Activated CD4-positive, alpha-beta T cell treated with anti-CD3 and anti-CD28 coated beads, Interleukin-2, amount 50 U/mL, for 24 hours (primary cell): ENCODE data around the gene CHN2.
"Not testable (repeated sequence)": the region's sequence is repeated elsewhere in the genome, so short reads cannot be mapped to it uniquely, and the experiment has no call there.

ENCODE experiments used
- DNase-seq, 2 donors: peaks; one replicate each; pipeline ENCODE4 v3.0.0-alpha.2; 2020; ENCODE audit warnings: low read depth in 1 of 2, low spot score in 1 of 2

The CHN2 gene

DNA sequence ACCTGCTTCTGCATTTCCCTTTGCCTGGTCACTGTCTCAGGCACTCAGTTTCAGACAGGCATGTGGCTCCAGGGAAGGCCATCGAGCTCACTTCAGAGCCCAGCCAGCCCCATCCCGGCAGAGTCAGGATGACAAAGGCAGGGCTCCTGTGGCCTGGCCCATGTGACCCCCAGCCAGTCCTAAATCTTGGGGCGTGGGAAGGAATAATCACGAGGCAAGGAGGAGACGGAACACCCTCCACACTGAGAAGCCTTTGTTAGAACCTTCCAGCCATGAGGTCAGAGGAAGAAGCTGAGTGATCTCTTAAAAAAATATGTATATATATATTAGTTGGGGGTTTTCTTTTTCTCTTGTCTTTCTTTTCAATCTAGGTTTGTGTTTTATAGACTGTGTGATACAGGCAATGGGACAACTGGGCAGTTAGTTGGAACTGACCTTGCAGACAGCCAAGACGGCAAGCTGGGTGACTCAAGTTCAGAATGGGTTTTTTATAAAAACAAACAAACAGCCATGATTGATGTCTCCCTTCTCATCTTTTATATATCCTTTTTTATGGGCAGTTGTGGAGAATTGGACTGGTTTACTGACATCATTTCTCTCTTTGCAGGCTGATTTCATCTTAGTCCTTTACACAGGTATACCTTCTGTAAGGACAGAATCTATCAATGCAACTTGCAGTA is 60.8 kb downstream of the CHN2 start:
- DNase-seq, result no peak

GRCh38 chr7:29255906-29256692 is 61.5 kb downstream of the CHN2 start:
- DNase-seq, result no peak

DNA sequence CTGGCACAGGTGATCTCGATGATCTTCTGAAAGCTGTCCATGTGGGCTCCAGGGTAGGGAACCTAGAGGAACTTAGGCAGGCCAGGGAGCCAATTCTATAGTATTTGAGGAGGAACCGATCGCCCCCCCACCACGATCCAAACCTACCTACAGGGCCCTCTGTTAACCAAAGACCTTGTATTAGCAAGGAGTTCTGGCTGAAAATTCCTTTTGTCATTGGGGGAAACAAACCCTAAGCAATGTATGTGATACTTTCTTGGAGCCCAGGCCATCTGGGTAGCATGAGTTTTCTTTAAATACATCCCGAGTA is 62.1 kb downstream of the CHN2 start:
- DNase-seq, result no peak

GRCh38 chr7:29258951-29259350 is 64.4 kb downstream of the CHN2 start:
- DNase-seq, result no peak

DNA sequence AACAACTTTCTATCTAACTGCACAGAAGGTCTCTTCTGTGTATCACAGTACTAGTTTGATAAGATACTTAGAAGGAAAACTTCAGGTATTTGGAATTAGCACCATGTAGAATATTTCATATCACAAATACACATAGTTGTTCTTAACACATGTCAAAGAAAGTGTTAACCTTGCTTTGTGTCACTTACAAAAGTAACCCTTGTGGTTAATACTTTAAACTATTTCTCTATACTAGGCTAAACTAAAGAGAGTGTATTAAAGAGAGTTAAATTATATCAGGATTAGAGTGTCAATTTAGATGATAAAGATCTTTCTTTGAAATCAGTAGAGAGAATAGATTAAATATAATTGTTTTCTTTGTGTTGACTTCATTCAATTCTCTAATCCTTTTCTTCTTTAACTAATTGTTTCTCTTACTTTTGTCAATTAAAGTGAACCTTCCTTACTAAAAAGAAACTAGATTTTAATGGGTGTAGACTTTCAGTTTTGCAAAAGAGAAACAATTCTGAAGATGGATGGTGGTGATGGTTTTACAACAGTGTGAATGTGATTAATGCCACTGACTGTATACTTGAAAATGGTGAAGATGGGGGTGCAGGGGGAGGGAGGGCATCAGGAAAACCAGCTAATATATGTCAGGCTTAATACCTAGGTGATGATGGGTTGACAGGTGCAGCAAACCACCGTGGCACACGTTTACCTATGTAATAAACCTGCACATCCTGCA is 67.8 kb downstream of the CHN2 start:
- no peak for DNase-seq

DNA sequence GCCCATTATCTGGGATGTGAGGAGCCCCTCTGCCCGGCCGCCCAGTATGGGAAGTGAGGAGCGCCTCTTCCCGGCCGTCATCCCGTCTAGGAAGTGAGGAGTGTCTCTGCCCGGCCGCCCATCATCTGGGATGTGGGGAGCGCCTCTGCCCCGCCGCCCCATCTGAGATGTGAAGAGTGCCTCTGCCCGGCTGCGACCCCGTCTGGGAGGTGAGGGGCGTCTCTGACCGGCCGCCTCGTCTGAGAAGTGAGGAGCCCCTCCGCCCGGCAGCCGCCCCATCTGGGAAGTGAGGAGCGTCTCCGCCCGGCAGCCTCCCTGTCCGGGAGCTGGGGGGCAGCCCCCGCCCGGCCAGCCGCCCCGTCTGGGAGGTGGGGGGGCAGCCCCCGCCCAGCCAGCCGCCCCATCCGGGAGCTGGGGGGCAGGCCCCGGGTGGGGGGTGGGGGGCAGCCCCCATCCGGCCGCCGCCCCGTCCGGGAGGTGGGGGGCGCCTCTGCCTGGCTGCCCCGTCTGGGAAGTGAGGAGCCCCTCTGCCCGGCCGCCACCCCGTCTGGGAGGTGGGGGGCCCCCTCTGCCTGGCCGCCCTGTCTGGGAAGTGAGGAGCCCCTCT is 69.1 kb downstream of the CHN2 start:
- not testable (repeated sequence) for DNase-seq

DNA sequence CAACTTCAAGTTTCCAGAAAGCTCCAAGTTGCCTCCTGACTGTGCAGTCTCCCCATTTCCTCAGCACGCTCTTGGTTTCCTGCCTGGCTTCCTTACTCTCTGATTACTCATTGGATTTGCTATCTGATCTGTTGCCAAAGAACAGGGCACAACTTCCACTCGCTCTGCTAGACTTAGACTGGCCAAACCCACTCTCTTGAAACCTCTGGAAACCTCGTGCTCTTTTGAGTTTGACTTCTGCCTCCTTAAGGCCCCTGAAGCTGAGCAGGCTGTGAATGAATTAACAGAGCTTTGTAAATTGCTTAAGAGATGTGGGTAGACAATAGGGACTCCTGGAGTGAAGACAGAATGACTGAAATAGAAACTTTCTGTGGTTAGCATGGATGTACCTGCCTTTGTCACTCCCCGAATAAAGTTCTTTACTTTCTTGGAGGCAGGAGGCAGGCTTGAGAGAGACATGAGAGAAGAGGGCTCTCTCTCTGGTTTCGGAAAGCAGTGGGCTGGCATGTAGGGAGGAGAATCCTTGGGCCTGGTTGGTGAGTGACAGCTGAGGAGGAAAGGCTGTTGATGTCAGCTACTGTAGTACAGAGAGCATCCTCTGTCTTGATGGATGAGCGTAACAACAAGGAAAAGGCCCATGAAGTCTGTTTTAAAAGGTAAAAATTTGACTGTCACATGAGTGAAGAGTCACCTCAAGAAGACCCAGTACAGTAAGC is 70.8 kb downstream of the CHN2 start:
- no peak for DNase-seq

DNA sequence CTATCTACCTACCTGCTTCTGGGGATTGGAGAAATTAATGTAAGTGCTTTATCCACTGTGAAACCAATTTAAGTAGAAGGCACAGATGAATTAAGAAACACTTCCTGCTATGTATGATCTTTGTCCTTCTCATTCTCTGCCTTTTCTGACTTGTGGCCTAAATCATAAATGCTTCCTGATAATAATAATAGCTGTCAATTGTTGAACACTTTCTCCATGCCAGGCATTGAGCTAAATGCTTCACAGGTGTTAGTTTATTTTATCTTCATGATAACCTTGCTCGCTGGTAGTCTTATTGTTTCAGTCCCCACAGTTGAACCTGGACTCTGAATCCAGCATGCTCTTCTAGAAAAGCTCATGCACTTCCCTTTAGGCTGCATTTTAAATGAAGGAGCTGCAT is 75.4 kb downstream of the CHN2 start:
- DNase-seq, result no peak

GRCh38 chr7:29270594-29271318 is 76.2 kb downstream of the CHN2 start:
- no peak for DNase-seq

GRCh38 chr7:29271319-29271658 is 76.7 kb downstream of the CHN2 start:
- DNase-seq, result no peak

DNA sequence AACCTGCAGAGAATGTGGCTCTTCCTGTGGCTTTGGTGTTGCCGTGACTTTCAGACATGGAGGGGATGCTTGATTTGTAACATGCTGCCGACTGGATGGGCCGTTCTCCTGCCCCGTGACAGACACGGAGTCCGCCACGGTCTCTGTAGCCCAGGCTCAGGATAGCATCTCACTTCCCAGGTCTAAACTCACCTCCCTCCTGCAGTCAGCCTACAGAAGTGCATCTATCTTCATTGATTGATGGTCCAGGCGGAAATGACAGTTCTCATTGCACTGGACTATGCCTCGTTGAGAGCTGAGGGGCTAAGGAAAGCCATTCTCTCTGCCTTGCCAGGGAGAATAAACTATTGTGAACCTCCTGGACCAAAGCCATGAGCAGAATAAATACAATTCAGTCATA is 77.5 kb downstream of the CHN2 start:
- DNase-seq, result no peak

DNA sequence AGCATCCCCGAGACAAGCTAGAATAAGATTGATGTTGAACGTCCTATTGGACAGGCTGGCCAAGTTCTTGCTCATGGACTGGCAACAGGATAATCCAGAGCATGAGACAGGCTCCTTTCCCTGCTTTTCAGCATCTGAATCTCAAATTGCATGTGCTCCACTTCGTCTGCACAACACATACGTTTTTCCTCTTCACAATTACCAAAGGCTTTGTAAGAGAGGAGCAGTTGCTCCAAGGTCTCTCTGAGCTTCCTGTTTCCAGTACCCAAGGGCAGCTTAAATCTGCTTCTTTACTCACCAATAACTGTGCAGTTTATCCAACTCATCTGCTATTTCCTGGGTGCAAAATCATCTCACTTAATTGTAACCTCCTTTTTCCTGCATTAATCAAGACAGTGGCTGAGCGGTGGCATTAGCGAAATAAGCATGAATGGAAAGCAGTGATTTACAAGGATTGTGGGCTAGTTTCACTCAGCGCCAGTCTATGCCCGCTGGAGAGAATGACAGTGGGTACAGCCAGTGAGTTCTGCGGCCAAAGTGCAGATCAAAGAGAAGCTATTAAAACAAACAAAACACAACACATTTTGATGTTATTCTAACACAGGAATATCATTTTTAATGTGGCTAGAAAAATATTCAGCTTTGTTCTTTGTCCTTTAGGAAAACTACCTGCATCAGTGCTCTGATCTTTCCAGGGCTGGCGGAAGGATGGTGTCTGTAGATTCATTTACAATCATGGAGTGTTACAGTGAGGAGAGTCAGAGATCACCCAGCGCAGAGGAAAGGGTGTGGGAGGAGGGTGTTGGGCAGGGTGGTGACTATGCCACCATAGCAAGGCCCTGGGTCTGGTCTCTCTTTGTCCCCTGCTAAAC is 79.8 kb downstream of the CHN2 start:
- no peak for DNase-seq

- no peak for DNase-seq
Measured at GRCh38 chr7:29275018-29275318, 80.4 kb downstream of the CHN2 start.

- DNase-seq, result no peak
Measured at GRCh38 chr7:29275493-29275892, 80.9 kb downstream of the CHN2 start.

DNA sequence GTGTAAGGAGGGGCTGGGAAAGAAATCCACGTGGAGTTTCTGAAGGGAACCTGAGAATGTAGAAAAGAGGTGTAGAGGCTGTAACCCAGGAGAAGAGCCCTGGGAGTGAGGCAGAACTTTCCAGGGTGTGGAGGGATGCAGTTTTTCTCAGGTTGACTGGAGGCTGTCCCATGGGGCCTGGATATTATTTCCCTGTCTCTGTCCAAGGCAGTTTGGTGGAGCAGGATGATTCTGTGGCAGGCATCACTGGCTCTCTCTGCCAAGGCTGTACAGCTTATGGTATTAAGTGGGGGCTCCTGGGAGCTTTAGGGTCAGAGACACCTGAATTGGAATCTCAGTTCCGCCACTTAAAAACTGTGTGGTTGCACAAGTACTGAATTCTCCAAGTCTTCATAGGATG is 81.6 kb downstream of the CHN2 start:
- DNase-seq, result no peak

- DNase-seq, result no peak
Measured at GRCh38 chr7:29276806-29277205, 82.2 kb downstream of the CHN2 start.

DNA sequence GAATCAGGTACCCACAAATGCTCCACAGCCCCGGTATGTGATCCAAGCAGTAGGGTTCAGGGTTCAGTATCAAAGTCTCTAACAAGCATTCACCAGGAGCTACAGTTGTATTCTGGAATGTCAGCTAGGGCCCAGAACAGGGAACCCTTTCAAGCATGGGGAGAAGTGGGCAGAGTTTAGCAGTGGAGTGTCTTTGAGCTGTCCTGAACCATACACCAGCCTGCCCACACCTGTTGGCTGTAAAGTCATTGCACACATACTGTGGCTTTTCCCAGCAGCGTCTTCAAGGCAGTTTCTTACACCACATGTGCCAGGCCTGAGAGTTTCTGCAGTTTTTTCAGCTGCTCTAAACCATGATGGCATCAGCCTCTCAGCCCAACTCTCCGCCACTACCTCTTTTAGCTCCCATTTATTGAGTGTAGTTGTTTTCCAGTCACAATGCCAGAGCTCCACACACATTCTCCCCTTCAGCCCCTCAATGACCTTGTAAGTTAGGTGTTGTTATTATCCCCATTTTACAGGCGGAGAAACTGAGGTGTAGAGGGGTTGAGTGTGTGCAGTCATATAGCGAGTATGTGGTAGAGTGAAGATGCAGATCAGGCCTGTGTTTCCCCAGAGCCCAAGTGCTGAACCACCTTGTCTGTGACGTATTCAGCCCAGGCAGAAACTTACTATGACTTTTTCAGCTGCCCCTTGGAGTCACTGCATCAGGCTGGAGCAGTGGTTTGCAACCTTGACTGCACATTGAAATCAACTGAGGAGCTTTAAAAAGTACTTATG is 83.1 kb downstream of the CHN2 start:
- no peak for DNase-seq

- no peak for DNase-seq
Measured at GRCh38 chr7:29278337-29279069, 83.9 kb downstream of the CHN2 start.
